Osteocyte (in vitro differentiated cells): ENCODE data around the gene CACNA2D1. TPM values are rescaled to one million over a fixed set of nuclear protein-coding genes. Genes with fewer than 3 reads are reported as not detected.

Experiments used
- DNase-seq: peaks from one replicate; pipeline ENCODE4 v3.0.0; 2021; ENCODE audit warnings: mixed read lengths; ENCODE audit not compliant: unreplicated experiment; ENCODE audit errors: extremely low spot score
- H3K27ac Mint-ChIP-seq: one replicate; pipeline ENCODE4 v1.8.0; 2021; ENCODE audit warnings: mild to moderate bottlenecking, mixed read lengths; ENCODE audit not compliant: unreplicated experiment
- H3K27me3 Mint-ChIP-seq: one replicate; pipeline ENCODE4 v1.8.0; 2021; ENCODE audit warnings: mixed read lengths; ENCODE audit not compliant: unreplicated experiment
- H3K36me3 Mint-ChIP-seq: one replicate; pipeline ENCODE4 v1.8.0; 2021; ENCODE audit warnings: mixed read lengths; ENCODE audit not compliant: unreplicated experiment
- H3K4me1 Mint-ChIP-seq: one replicate; pipeline ENCODE4 v1.8.0; 2021; ENCODE audit warnings: mixed read lengths; ENCODE audit not compliant: unreplicated experiment
- H3K4me3 Mint-ChIP-seq: one replicate; pipeline ENCODE4 v1.8.0; 2021; ENCODE audit warnings: mild to moderate bottlenecking, moderate library complexity, mixed read lengths; ENCODE audit not compliant: unreplicated experiment
- H3K9me3 Mint-ChIP-seq: one replicate; pipeline ENCODE4 v1.8.0; 2021; ENCODE audit warnings: mixed read lengths; ENCODE audit not compliant: unreplicated experiment
- CTCF ChIP-seq: fragments of 200-600 bp; sonication (generic); IDR thresholded peaks from 2 replicates; pipeline ENCODE4 v1.5.0; 2021; ENCODE audit warnings: antibody characterized with exemption, mild to moderate bottlenecking, moderate library complexity
- total RNA-seq: library from RNA; stranded (reverse); gene quantifications from 2 replicates; pipeline ENCODE4 v1.2.1, GENCODE V29; 2021

Gene CACNA2D1
- total RNA-seq, 1 donor from 2014 or later, result 24.3 TPM

DNA sequence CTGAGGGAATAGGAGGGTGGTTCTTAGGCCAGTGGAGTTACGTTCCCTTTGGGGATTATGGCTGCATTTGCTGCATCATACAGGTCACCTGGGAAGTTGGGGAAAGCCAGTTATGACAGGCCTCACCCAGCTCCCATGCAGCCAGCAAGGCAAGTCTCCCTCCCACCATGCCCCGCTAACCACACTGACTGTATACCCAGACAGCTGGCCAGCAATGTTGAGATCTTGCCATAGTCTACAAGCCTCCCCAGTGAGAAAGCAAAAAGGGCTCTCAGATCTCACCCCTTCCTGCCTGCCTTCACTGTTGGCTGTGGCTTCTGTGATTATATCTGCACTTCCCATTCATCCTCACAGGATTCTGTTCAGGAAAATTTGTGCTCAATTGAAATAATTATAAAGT is 540.5 kb downstream of the CACNA2D1 start:
- Mint-ChIP-seq H3K36me3 (peaks cover 21% of the 10 kb centered on the region), H3K4me1 (peaks cover 3% of the 10 kb centered on the region), H3K27ac (no peak overlapping the region), H3K9me3 (peaks cover 23% of the 10 kb centered on the region), H3K4me3 (no peak overlapping the region), H3K27me3 (no peaks in the 10 kb centered on the region)
- DNase-seq, result no peak
- TF ChIP-seq CTCF, result no peak

GRCh38 chr7:81902536-81902935 is 541.0 kb downstream of the CACNA2D1 start:
- no peak for TF ChIP-seq CTCF
- DNase-seq, result no peak
- Mint-ChIP-seq H3K27me3 (no peaks in the 10 kb centered on the region), H3K27ac (no peak overlapping the region), H3K9me3 (peaks cover 23% of the 10 kb centered on the region), H3K4me3 (no peak overlapping the region), H3K4me1 (no peaks in the 10 kb centered on the region), H3K36me3 (peaks cover 21% of the 10 kb centered on the region)
